IPS-11a (cell line): Measurements from ENCODE around the gene PLD1.
"Not testable (repeated sequence)": the region's sequence is repeated elsewhere in the genome, so short reads cannot be mapped to it uniquely, and the experiment has no call there.

Experiments
- H3K4me3 ChIP-seq: one replicate; pipeline ENCODE4 v1.5.1; 2013; ENCODE audit warnings: low read depth, low read length, control low read depth

The PLD1 gene

DNA sequence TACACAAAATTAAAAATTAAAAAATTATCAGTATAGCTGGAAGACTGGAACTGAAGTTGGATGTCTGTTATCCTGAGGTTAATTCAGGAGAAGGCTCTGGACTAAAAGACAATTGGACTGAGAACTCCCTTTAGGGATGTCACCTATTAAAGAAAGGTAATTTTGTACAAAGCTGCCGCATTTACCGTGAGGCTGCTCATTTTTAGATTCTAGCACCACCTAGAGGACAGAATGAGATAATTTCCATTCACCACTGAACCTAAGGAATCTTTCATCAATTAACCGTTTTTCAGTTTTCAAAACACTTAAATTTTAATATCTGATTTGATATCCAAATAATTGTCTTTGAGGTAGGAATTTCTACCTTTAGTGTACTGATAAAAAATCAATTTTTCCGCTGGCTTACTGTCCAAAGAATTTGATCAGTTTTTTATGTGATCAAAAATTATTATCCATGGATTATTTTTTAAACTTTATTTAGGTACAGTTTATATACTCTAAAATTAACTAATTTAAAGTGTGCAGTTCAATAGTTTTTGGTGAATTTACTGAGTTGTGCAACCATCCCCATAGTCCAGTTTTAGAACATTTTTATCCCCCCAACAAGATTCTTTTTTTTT, 243.4 kb downstream of the PLD1 start:
- H3K4me3 ChIP-seq, result no peak overlapping the region

DNA sequence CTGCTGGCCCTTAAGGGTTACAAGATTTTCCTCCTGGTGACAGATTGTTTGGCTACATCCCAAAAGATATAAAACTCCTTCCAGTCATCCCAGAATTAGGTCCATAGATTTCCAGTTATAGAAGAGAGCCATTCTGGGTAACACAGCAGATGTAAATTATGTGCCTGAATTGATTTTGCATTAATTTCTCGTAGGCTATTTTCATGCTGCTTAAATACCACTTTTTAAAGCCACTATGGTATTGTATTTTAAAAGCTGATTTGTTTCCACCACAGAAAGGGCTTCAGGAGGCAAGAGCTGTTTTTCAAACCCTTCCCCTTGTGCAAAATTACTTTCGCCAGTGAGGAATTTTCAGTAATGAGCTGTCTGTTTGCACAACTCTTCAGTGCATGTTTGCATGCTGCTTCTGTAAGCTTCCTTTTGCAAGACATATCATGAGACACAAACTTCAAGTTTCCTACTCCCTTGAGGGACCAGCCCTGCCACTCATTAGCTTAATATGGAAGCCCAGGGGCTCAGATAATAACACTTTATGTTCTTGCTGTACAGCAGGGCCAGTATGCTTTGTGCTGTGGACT, 244.7 kb downstream of the PLD1 start:
- H3K4me3 ChIP-seq, result no peak overlapping the region

DNA sequence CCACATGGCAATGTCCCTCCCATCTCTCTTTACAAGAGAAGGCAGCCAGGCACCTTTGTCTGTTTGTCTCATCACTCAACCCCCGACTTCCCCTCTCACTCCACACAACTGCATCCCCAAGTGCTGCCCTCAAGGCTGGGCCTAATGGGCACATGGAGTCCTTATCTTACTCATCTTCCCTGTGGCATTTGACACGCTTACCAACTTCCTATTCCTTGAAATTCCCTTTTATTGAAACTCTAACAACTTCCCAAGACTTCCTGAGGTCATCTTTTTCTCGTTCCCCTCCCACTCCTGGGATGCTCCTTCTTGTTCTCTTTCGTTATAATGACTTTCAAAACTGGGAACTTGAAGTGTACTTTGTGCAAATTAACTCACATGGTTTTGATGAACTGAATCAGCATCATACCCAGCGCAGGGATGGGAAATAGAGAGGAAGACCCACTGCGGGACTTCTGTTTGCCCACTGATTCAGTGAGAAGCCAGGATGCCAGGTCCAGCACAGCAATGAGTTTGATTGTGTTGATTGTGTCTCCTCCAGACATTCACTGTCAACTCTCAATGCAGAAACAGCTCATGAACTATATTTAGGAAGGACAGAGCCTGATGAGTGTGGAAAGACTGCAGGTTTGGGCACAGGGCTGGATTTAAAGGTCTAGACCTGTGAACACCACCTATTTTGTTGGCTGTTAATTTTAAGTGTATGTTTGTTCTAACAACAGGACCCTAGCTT, 245.4 kb downstream of the PLD1 start:
- H3K4me3 ChIP-seq, result no peak overlapping the region

DNA sequence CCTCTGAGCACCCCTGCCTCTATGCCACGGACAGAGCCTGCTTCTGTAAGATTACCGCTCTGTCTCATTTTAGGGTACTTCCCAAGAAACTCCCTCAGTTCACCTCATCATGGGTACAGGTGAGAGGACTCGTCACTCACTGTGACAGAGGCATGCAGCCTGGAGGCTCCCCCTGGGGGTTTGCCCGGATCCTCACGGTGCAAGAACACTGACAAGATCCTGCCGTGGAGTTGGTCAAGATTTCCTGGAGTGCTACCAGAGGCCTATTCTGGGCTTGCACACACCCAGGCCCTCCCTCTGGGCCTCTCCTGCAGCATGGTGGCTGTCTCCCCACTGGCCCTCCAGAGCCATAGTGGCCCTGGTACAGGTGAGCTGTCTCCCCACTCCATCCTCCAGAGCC, 247.0 kb downstream of the PLD1 start:
- H3K4me3 ChIP-seq, result no peak overlapping the region

DNA sequence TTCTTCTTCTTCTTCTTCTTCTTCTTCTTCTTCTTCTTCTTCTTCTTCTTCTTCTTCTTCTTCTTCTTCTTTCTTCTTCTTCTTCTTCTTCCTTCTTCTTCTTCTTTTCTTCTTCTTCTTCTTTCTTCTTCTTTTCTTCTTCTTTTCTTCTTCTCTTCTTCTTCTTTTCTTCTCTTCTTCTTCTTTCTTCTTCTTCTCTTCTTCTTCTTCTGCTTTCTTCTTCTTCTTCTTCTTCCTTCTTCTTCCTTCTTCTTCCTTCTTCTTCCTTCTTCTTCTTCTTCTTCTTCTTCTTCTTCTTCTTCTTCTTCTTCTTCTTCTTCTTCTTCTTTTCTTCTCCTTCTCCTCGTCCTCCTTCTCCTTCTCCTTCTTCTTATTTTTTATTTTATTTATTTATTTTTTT, 247.8 kb downstream of the PLD1 start:
- not testable (repeated sequence) for H3K4me3 ChIP-seq

DNA sequence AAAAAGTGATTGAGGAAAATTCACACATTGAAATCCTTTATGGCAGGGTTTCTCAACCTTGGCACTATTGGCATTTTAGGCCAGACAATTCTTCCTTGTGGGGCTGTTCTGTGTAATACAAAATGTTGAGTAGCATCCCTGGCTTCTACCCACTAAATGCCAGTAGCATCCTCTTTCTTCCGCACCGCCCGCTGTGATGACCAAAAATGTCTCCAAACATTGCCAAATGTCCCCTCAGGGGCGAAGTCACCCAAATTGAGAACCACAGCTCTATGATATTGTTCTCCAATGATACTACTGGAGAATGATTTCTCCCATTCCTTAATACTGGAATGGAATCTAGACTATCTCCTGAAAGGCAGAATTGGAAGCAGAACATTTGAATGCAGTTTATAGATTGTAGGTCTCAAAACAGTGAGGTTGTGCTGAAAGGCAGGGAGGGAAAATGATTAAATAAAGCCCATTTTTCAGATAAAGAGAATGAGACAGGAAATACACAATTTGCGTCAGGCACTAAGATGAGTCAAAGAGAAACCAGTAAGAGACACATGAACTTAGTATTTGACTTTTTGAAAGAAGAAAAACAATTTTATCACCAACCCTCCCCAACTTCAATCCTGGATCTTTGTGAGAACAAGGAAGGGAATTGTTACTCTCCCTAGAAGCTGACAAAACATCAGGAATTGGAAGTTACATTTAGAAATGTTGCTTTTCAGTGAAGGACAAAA, 248.5 kb downstream of the PLD1 start:
- H3K4me3 ChIP-seq, result no peak overlapping the region

DNA sequence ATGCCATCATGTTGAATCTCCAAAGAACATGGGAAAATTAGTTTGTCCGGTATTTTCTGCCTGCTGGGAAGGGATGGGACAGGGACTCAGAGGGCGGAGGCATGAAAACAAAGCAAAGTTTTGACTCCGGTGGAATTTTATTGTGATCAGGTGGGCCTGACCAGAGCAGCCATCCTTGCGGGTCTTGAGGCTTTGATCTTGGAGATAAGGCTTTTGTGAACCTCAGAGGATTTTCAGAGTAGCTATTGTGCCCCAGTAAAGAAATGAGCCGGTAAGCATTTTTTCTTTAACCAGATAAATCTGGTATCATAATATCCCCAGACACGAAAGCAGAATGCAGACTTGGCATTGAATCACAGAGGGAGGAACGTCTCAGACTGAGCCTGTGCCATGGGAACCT, 250.7 kb downstream of the PLD1 start:
- no peak overlapping the region for H3K4me3 ChIP-seq

DNA sequence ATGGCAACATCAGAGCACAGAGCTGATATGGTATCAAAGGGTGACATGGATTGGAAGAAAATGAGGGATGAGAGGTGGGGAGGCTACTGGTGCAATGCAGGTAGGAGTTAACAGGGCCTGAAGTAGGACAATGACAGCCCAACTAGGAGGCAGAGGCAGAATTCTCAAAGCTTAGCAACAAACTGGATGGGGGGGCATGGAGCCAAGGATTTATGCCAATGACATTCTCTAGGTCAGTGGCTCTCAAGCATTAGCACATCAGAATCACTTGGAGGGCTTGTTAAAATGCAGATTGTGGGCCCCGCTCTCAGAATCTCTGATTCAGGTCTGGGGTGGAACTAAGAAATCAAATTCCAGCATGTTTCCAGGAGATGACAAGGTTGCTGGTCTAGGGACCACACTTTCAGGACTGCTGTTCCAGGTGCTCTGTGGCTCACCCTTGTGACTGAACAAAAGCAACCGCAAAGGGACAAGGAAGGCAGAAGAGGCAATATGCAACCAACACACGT, 252.0 kb downstream of the PLD1 start:
- H3K4me3 ChIP-seq, result no peak overlapping the region

DNA sequence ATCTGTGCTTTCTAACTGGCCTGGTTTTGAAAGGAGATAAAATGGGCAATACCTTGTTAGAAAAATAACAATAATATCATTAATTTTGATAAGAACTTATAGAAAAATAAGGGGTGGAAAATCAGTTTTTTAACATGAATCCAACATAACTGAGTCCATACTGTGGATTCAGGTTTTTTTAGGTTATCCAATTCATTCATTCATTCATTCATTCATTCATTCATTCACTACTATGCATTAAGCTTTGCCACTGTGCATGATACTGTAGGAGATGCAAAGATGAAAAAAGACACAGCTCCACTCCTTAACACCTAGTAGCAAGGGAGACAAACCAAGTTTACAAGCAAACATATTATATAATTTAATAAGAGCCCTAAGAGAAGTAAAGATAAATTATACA, 253.1 kb downstream of the PLD1 start:
- H3K4me3 ChIP-seq, result no peak overlapping the region

DNA sequence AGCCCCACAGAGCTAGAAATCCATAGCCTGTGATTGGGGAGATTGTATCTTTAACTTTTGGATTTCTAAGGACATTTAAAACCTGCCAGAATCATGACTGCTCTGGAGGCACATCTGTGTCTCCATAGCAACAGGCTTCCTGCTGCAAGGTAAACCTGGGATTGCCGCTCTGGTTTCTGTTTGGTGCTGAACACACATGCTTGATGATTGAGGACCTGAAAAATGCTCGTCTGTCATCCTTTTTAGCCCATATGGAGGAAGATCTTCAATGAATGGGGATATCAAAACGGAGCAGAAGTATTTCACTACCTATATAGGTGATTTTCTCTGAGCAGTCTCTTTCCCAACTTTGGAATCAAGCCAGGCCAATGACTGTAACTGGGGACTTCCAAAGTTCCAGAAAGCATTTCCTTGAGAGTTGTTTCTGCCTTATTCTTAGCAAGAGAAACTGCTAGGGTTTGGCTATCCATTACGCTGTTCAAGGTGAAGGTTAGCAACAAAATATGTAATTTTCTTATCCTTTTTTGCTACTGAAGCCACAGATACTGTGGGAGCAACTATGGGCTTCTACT, 253.6 kb downstream of the PLD1 start:
- H3K4me3 ChIP-seq, result no peak overlapping the region

DNA sequence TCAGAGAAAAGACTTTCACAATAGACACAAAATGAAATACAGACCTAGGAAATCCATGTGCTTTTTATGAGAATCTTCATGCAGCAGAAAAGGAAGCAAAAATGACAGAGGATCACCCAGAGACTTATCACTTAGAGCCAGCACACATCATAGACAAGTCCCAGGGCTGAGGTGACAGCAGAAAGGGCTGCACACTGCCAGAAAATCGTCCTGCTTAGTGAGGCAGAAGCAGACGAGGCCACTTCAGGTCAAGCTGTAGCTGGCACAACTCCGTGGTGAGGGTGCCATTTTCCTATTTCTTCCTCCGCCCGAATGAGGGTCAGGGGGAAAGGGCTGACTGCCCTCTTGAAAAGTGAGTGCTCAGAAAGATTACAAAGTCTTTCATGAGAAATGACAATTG, 254.1 kb downstream of the PLD1 start:
- no peak overlapping the region for H3K4me3 ChIP-seq

DNA sequence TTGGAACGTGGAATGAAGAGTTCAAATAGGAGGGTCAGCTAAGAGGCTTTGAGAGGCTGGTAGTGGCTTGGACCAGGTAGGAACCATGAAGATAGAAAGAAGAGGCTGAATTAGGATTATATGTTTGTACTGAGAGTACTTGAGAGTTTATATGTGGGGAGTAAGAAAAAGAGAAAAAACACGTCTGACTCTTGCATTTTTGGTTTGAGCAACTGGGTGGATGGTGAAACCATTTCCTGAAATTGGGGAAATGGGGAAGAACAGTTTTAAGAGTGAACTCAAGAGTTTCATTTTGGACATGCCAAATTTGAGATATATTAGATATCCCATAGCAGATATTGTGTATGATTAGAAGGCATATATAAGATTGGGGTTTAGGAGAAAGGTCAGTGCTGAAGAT, 257.2 kb downstream of the PLD1 start:
- no peak overlapping the region for H3K4me3 ChIP-seq

DNA sequence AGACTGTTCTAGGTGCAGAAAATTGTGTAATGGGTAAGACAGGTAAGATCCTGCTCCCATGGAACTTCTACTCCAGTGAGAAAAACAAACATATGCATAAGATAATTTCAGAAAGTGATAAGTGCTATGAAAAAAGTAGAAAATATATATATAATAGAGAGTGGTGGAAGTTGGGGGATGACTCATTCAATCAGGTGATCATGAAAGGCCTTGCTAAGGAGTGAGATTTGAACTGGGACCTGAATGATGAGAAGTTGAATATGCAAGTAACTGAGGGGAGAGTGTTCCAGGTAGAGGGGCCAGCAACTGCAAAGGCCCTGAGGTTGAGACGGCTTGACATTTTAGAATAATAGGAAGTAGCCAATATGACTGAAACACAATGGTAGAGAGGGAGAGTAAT, 257.8 kb downstream of the PLD1 start:
- no peak overlapping the region for H3K4me3 ChIP-seq

DNA sequence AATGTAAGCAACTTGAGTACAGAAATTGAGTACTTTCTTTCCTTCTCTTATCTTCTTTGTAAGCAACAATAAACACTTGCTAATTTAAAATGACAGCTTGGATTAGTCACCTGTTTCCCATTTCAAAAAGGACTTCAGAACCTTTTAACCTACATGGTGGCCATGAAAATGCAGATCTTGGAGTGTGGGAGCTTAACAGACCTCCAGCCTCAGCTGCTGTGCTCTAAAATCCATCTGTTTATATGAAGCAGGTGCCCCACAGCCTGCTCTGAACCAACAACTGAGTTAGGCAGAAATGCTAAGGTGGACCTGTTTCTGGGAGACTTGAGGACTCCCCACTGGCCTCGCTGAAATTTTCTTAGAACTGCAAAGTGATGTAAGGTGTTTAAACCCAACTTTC, 259.0 kb downstream of the PLD1 start:
- no peak overlapping the region for H3K4me3 ChIP-seq
